Kidney (tissue), 14 donors: ENCODE results near the gene PRKACA. TPM values are rescaled to one million over a fixed set of nuclear protein-coding genes. Genes with fewer than 3 reads are reported as not detected.
A peak's percentile ranks its signal among the peaks of the same experiment; 100 is the strongest.
"Not testable (repeated sequence)": the region's sequence is repeated elsewhere in the genome, so short reads cannot be mapped to it uniquely, and the experiment has no call there.

ENCODE experiments used
- DNase-seq, 5 donors: peaks; one replicate each; pipeline ENCODE4 v3.0.0-alpha.2; 2013 to 2020
- FAIRE-seq: peaks from 2 replicates; lab custom pipeline; 2012; peaks lifted over from hg19 to GRCh38; lab: Jason Lieb, UNC
- H3K27ac ChIP-seq, 2 donors: one replicate each; pipeline ENCODE4 v1.7.0; 2013; ENCODE audit warnings: low read depth in 2 of 2, low read length in 2 of 2, inconsistent platforms in 1 of 2
- H3K27me3 ChIP-seq: one replicate; pipeline ENCODE4 v1.7.1; 2013; ENCODE audit warnings: low read length, inconsistent platforms; ENCODE audit not compliant: control insufficient read depth, insufficient read depth
- H3K36me3 ChIP-seq, 3 donors: one replicate each; pipeline versions ENCODE4 v1.7.0 to v1.7.1; 2013; ENCODE audit warnings: low read length in 3 of 3, control low read depth in 1 of 3, inconsistent platforms in 1 of 3; ENCODE audit not compliant: insufficient read depth in 3 of 3, control insufficient read depth in 2 of 3
- H3K4me1 ChIP-seq, 3 donors: one replicate each; pipeline versions ENCODE4 v1.7.0 to v1.7.1; 2013; ENCODE audit warnings: low read length in 3 of 3, inconsistent platforms in 1 of 3, low read depth in 1 of 3; ENCODE audit not compliant: control insufficient read depth in 2 of 3, insufficient read depth in 2 of 3
- H3K4me3 ChIP-seq, 3 donors: one replicate each; pipeline versions ENCODE4 v1.7.0 to v1.8.1; 2013; ENCODE audit warnings: low read length in 3 of 3, control low read depth in 1 of 3, inconsistent platforms in 1 of 3
- H3K9ac ChIP-seq, 3 donors: one replicate each; pipeline versions ENCODE4 v1.7.0 to v1.7.1; 2013; ENCODE audit warnings: low read length in 3 of 3, control low read depth in 1 of 3, inconsistent platforms in 1 of 3
- H3K9me3 ChIP-seq, 3 donors: one replicate each; pipeline versions ENCODE4 v1.7.0 to v1.7.1; 2013; ENCODE audit warnings: low read length in 3 of 3, control low read depth in 1 of 3, inconsistent platforms in 1 of 3; ENCODE audit not compliant: control insufficient read depth in 2 of 3, insufficient read depth in 1 of 3
- intact Hi-C: fragments of 100-400 bp; cut with DNase I; formaldehyde crosslinking; loops from one replicate; pipeline ENCODE4 v1.11.1; 2022
- polyA plus RNA-seq: library from polyadenylated mRNA; stranded (reverse); fragments of 350-450 nt; fragmentation: Illumina TruSeq; extraction: RNeasy Lipid Tissue Mini Kit (QIAGEN cat#74804); gene quantifications from one replicate; pipeline ENCODE4 v1.2.3, GENCODE V29; 2014; ENCODE audit warnings: low read depth, low replicate concordance; ENCODE audit not compliant: insufficient read depth
- total RNA-seq: library from RNA; stranded (reverse); fragmentation: NEBNext Ultra II Directional; extraction: Animal tissue kit (Norgen Biotek cat#: 25700); gene quantifications from one replicate; pipeline ENCODE4 v1.2.1, GENCODE V29; 2021
- TF ChIP-seq, protein P1 (sequence below): IDR thresholded peaks from 3 replicates; pipeline ENCODE4 v1.5.1; 2012; ENCODE audit warnings: mild to moderate bottlenecking, moderate library complexity, borderline replicate concordance; ENCODE audit not compliant: insufficient read depth; ENCODE audit errors: extremely low read depth
- donor health status: control.
- donor health status: control.
- donor health status: control.
- donor health status: control.
- donor health status: control.
- donor health status: DM: yes; HTN: yes; CAD: no.
- donor health status: Normal renal cell carcinoma (clear cell type).

Gene PRKACA
- total and polyA plus RNA-seq, 2 donors from 2014 or later: 51.4 to 92.3 TPM

DNA sequence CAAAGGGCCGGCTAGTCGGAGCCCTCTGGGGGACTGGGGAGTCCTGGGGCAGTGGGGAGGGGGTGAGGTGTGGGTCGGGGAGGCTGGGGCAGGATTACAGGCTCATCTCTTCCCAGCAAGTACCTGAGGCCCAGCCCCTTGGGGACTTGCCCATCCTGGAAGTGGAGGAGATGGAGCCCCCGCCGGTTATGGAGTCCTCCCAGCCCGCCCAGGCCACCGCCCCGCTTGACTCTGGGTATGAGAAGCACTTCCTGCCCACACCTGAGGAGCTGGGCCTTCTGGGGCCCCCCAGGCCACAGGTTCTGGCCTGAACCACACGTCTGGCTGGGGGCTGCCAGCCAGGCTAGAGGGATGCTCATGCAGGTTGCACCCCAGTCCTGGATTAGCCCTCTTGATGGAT lies 65.6 kb downstream of the PRKACA start:
- no peak for DNase-seq

DNA sequence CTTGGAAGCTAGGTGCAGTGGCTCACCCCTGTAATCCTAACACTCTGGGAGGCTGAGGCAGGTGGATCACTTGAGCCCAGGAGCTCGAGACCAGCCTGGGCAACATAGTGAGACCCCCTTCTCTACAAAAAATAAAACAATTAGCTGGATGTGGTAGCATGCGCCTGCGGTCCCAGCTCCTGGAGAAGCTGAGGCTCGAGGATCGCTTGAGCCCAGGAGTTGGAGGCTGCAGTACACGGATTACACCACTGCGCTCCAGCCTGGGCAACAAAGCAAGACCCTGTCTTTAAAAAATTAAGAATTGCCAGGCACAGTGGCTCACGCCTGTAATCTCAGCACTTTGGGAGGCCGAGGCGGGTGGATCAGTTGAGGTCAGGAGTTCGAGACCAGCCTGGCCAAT lies 66.6 kb downstream of the PRKACA start:
- H3K4me1 ChIP-seq, DNase-seq, FAIRE-seq, H3K4me3 ChIP-seq, H3K9ac ChIP-seq, H3K9me3 ChIP-seq, H3K27ac ChIP-seq, H3K27me3 ChIP-seq, H3K36me3 ChIP-seq: not testable (repeated sequence)
- intact Hi-C loops: loop anchor here (10.0 kb wide), 1 partner anchor 166 kb away; no protein-coding TSS in a partner anchor

More for the DNA sequence above, 65.6 kb downstream of the PRKACA start:
- H3K9ac ChIP-seq: no peak overlapping the region
- no peaks in the 10 kb centered on the region for H3K4me1 ChIP-seq
- no peaks in the 10 kb centered on the region for H3K36me3 ChIP-seq
- H3K27ac ChIP-seq: no peak overlapping the region
- intact Hi-C loops: loop anchor here (10.0 kb wide), 1 partner anchor 167 kb away; no protein-coding TSS in a partner anchor
- H3K27me3 ChIP-seq: no peaks in the 10 kb centered on the region
- TF ChIP-seq, protein P1, sequence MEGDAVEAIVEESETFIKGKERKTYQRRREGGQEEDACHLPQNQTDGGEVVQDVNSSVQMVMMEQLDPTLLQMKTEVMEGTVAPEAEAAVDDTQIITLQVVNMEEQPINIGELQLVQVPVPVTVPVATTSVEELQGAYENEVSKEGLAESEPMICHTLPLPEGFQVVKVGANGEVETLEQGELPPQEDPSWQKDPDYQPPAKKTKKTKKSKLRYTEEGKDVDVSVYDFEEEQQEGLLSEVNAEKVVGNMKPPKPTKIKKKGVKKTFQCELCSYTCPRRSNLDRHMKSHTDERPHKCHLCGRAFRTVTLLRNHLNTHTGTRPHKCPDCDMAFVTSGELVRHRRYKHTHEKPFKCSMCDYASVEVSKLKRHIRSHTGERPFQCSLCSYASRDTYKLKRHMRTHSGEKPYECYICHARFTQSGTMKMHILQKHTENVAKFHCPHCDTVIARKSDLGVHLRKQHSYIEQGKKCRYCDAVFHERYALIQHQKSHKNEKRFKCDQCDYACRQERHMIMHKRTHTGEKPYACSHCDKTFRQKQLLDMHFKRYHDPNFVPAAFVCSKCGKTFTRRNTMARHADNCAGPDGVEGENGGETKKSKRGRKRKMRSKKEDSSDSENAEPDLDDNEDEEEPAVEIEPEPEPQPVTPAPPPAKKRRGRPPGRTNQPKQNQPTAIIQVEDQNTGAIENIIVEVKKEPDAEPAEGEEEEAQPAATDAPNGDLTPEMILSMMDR: no peak
- peaks cover 0 to 5% (median 0%) of the 10 kb centered on the region in 3 donors for H3K9me3 ChIP-seq
- FAIRE-seq: no peak
- no peak overlapping the region for H3K4me3 ChIP-seq

DNA sequence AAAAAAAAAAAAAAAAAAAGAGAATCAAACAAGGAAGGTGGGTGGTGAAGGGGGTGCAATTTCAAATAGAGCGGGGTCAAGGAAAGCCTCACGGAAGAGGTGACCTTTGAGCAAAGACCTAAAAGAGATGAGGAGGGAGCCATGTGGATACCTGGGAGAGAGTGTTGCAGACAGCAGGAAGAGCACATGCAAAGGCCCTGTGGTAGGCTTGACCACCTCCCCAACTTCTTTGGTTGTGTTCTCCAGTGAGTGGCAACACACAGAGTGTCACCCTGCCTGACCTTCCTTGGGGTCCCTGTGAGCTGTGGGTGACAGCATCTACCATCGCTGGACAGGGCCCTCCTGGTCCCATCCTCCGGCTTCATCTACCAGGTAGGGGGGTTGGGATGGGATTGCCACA lies 67.0 kb downstream of the PRKACA start:
- intact Hi-C loops: loop anchor here (10.0 kb wide), 1 partner anchor 166 kb away; no protein-coding TSS in a partner anchor
- FAIRE-seq: no peak
- no peak overlapping the region for H3K27ac ChIP-seq
- no peaks in the 10 kb centered on the region for H3K4me1 ChIP-seq
- no peak overlapping the region for H3K9ac ChIP-seq
- H3K27me3 ChIP-seq: no peaks in the 10 kb centered on the region
- H3K9me3 ChIP-seq: peaks cover 0 to 5% (median 0%) of the 10 kb centered on the region in 3 donors
- TF ChIP-seq, protein P1: no peak
- no peaks in the 10 kb centered on the region for H3K36me3 ChIP-seq
- no peak for DNase-seq
- H3K4me3 ChIP-seq: no peak overlapping the region

DNA sequence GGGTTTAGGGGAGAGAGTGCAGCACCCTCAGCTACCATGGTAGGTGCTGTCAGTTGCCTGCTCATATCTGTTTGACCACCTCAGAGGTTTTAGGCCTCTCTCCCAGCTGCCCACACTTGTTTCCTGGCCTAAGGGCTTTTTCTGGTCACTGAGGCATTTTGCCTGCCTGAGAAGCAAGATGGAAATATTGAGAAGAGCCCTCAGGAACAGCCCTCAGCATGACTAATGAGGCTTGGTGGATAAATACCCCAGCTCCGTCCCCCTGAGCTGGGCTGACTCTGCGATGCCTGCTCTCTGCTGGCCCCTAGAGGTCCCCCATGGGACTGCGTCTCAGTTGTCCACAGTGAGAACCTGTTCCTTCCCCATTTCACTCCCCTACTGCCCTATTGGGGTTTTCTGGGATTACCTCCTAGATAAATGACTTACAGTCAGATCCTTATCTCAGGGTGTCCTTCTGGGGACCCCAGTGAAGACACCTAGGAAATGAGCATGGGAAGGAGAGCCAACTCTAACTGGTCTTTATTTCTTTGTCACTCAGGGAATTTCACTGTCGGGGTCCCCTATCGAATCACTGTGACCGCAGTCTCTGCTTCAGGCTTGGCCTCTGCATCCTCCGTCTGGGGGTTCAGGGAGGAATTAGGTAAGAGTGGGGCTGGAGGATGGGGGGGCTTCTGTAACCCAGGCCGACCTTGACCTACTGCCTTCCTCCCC lies 69.0 kb downstream of the PRKACA start:
- Histone ChIP-seq H3K27ac (no peak overlapping the region), H3K4me1 (no peaks in the 10 kb centered on the region), H3K4me3 (no peak overlapping the region), H3K9me3 (peaks cover 0 to 5% (median 0%) of the 10 kb centered on the region in 3 donors), H3K27me3 (no peaks in the 10 kb centered on the region), H3K36me3 (no peaks in the 10 kb centered on the region), H3K9ac (no peak overlapping the region)
- intact Hi-C loops: no loop called here
- TF ChIP-seq, protein P1: peak; percentile 62
- DNase-seq (no peak), FAIRE-seq (no peak)

DNA sequence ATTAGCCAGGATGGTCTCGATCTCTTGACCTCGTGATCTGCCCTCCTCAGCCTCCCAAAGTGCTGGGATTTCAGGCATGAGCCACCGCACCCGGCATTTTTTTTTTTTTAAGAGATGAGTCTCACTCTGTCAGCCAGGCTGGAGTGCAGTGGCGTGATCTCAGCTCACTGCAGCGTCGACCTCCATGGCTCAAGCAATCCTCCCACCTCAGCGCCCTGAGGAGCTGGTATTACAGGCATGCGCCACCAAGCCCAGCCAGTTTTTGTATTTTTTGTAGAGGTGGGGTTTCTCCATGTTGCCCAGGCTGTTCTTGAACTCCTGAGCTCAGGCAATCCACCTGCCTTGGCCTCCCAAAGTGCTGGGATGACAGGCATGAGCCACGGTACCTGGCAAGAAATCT lies 69.7 kb downstream of the PRKACA start:
- intact Hi-C loops, H3K27ac ChIP-seq, H3K27me3 ChIP-seq, H3K36me3 ChIP-seq, H3K4me1 ChIP-seq, H3K4me3 ChIP-seq, H3K9me3 ChIP-seq, DNase-seq, H3K9ac ChIP-seq, FAIRE-seq: not testable (repeated sequence)
